ENCODE results near the gene GRIN2A.

DNA sequence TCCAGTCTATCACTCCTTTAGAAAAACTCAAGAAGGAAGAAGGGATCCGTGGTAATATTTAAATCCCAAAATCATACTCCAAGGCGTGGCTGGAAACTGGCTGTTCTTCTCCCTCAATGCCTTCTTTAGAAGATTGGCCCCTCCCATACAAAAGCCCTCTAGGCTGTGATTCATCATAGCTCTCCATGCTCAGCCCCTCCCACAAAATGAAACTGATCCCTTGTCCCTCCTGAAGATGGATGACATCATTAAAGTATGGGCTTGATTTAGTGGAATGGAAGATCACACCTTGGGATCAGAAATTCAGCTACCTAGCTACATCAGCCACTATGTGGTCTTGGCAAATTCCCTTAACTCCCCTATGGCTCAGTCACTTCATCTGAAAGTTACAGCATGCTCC lies 4.1 kb downstream of the GRIN2A start:
- no peak for TF ChIP-seq SMC3 (IDR thresholded peaks at IDR 0.05)
- TF ChIP-seq, protein P1, sequence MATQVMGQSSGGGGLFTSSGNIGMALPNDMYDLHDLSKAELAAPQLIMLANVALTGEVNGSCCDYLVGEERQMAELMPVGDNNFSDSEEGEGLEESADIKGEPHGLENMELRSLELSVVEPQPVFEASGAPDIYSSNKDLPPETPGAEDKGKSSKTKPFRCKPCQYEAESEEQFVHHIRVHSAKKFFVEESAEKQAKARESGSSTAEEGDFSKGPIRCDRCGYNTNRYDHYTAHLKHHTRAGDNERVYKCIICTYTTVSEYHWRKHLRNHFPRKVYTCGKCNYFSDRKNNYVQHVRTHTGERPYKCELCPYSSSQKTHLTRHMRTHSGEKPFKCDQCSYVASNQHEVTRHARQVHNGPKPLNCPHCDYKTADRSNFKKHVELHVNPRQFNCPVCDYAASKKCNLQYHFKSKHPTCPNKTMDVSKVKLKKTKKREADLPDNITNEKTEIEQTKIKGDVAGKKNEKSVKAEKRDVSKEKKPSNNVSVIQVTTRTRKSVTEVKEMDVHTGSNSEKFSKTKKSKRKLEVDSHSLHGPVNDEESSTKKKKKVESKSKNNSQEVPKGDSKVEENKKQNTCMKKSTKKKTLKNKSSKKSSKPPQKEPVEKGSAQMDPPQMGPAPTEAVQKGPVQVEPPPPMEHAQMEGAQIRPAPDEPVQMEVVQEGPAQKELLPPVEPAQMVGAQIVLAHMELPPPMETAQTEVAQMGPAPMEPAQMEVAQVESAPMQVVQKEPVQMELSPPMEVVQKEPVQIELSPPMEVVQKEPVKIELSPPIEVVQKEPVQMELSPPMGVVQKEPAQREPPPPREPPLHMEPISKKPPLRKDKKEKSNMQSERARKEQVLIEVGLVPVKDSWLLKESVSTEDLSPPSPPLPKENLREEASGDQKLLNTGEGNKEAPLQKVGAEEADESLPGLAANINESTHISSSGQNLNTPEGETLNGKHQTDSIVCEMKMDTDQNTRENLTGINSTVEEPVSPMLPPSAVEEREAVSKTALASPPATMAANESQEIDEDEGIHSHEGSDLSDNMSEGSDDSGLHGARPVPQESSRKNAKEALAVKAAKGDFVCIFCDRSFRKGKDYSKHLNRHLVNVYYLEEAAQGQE (IDR thresholded peaks at IDR 0.05) = no peak
- TF ChIP-seq, protein P2, sequence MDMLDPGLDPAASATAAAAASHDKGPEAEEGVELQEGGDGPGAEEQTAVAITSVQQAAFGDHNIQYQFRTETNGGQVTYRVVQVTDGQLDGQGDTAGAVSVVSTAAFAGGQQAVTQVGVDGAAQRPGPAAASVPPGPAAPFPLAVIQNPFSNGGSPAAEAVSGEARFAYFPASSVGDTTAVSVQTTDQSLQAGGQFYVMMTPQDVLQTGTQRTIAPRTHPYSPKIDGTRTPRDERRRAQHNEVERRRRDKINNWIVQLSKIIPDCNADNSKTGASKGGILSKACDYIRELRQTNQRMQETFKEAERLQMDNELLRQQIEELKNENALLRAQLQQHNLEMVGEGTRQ (IDR thresholded peaks at IDR 0.05) = no peak
- TF ChIP-seq RCOR1 (IDR thresholded peaks at IDR 0.05; ENCODE audit: low read depth, low read length) = no peak
- TF ChIP-seq JUN (IDR thresholded peaks at IDR 0.05) = no peak
